ENCODE measurements around the gene DYRK1B. TPM values are rescaled to one million over a fixed set of nuclear protein-coding genes. Genes with fewer than 3 reads are reported as not detected.
A peak's percentile ranks its signal among the peaks of the same experiment; 100 is the strongest.

Gene DYRK1B
- total RNA-seq, 2 experiments from 2014 or later: 4.5 to 4.8 TPM

DNA sequence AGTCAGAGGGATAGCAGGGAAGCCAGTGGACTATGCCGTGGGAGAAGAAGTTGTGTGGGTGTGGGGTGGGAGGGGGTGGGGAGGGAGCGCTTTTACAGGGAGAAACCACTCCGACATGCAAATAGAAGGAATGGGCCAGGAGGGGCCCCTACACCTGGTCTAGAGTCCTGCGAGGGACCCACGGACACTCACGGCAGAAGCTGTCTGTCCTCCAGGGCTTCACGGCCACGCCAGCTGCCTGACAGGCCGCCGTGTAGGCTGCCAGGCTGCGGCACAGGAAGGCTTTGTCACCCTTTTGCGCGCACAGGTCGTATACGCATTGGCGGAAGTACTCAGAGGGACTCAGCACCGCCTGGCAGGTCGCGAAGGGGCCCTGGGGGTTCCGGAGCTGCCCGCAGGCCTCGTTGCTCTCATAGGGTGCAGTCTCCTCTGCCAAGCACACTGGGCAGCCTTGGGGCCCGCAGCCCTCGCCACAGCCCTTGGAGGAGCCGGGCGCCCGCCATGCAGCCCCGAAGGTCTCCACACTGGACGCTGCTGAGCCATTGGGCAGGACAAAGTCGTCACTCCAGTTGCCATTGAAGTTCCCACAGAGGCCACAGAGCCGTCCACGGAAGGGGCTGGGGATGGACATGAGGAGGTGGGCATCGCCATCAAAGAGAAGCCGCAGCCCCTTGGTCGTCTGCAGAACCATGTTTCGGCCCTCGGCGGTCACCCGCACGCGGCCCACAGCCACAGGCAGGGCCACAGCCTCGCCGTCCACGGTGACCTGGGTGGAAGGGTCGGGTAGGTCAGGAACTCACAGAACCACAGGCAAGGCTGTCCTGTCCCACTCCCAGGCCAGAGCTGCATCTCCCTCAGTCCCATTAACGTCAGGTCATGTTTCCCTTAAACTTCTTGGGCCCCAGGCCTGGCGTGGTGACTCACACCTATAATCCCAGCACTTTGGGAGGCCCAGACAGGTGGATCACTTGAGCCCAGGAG lies 38.2 kb upstream of the DYRK1B start:
- no peaks in the 10 kb centered on the region for H3K4me1 Mint-ChIP-seq (ENCODE audit: low read depth)
- ChIA-PET POLR2A (no interaction called here), CTCF (no interaction called here)
- H3K27me3 Mint-ChIP-seq: no peaks in the 10 kb centered on the region
- no peaks in the 10 kb centered on the region for H3K9me3 Mint-ChIP-seq
- H3K4me3 Mint-ChIP-seq: no peak overlapping the region
- no peaks in the 10 kb centered on the region for H3K36me3 Mint-ChIP-seq
- H3K27ac Mint-ChIP-seq: no peak overlapping the region
- DNase-seq: no peak
- intact Hi-C loops (cut with micrococcal nuclease): no loop called here

DNA sequence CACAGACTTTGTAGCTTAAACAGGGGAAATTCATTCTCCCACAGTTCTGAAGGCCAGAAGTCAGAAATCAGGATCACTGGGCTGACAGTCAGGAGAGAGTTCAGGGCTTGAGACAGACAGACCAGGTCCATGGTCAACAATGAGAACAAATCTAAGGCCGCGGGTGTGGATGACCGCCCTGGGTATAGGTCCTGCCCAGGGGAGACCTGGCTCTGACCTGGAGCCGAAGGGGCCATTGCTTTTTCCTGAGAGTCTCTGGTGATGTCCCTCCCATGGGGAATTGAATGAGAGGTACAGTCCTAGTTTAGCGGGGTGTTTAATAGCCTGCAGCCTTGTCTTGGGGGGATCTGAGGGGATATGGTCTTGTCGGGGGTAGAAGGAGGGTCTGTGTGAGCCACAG lies 37.4 kb upstream of the DYRK1B start:
- Mint-ChIP-seq H3K27me3 (no peaks in the 10 kb centered on the region), H3K4me1 (ENCODE audit: low read depth) (no peaks in the 10 kb centered on the region), H3K36me3 (no peaks in the 10 kb centered on the region), H3K4me3 (no peak overlapping the region), H3K9me3 (no peaks in the 10 kb centered on the region), H3K27ac (no peak overlapping the region)
- DNase-seq: no peak
- intact Hi-C loops (cut with micrococcal nuclease): no loop called here
- CTCF ChIA-PET: no interaction called here
- POLR2A ChIA-PET: no interaction called here

DNA sequence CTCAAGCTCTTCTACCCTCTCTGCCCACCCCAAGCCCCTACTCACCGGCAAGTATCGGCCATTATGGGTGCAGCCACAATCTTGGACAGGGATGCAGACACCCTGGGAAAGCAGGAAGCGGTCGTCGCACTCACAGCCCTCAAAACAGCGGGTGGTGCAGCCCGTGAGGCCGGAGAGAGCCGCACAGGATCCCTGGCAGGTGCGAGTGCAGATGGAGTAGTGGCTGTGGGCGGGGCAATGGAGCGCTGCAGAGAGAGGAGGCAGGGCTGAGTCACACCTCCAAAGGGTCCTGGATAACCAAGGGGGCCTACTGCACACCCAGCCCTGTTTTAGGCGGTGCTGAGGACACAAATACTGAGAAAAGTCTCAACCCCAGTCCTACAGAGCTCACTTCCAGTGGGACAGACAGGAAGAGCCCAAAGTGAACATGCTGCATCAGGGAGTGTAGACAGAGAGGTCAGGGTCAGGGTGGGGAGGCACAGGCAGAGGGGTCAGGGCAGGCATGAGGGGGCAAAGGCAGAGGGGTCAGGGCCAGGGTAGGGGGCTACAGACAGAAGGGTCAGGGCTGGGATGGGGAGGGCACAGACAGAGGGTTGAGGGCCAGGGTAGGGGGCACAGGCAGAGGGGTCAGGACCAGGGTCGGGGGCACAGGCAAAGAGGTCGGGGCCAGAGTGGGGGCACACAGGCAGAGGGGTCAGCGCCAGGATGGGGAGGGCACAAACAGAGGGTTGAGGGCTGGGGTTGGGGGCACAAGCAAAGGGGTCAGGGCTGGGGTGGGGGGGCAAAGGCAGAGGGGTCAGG lies 36.4 kb upstream of the DYRK1B start:
- H3K9me3 Mint-ChIP-seq: no peaks in the 10 kb centered on the region
- no peak overlapping the region for H3K27ac Mint-ChIP-seq
- intact Hi-C loops (cut with micrococcal nuclease): no loop called here
- no peak overlapping the region for H3K4me3 Mint-ChIP-seq
- no peaks in the 10 kb centered on the region for H3K36me3 Mint-ChIP-seq
- no peak for DNase-seq
- CTCF ChIA-PET: no interaction called here
- no peaks in the 10 kb centered on the region for H3K27me3 Mint-ChIP-seq
- no peaks in the 10 kb centered on the region for H3K4me1 Mint-ChIP-seq (ENCODE audit: low read depth)
- POLR2A ChIA-PET: no interaction called here

- Mint-ChIP-seq H3K4me1 (ENCODE audit: low read depth) (no peaks in the 10 kb centered on the region), H3K4me3 (no peak overlapping the region), H3K27me3 (no peaks in the 10 kb centered on the region), H3K27ac (no peak overlapping the region), H3K9me3 (no peaks in the 10 kb centered on the region), H3K36me3 (no peaks in the 10 kb centered on the region)
- intact Hi-C loops (cut with micrococcal nuclease): no loop called here
- ChIA-PET CTCF (no interaction called here), POLR2A (no interaction called here)
- DNase-seq: no peak
Measured at GRCh38 chr19:39867952-39868351, 34.0 kb upstream of the DYRK1B start.

GRCh38 chr19:39867133-39867532 lies 33.2 kb upstream of the DYRK1B start:
- Mint-ChIP-seq H3K4me1 (ENCODE audit: low read depth) (no peaks in the 10 kb centered on the region), H3K36me3 (no peaks in the 10 kb centered on the region), H3K27me3 (no peaks in the 10 kb centered on the region), H3K4me3 (no peak overlapping the region), H3K27ac (no peak overlapping the region), H3K9me3 (no peaks in the 10 kb centered on the region)
- DNase-seq: no peak
- ChIA-PET CTCF (interaction anchor here (1.1 kb wide), 1 partner anchor 21 kb away, joined by 3 read pairs; the partner anchor contains the start of gene FBL), POLR2A (no interaction called here)
- intact Hi-C loops (cut with micrococcal nuclease): no loop called here

GRCh38 chr19:39865953-39866352 lies 32.0 kb upstream of the DYRK1B start:
- Mint-ChIP-seq H3K36me3 (no peaks in the 10 kb centered on the region), H3K27me3 (no peaks in the 10 kb centered on the region), H3K27ac (no peak overlapping the region), H3K9me3 (no peaks in the 10 kb centered on the region), H3K4me1 (ENCODE audit: low read depth) (no peaks in the 10 kb centered on the region), H3K4me3 (no peak overlapping the region)
- no peak for DNase-seq
- POLR2A ChIA-PET: interaction anchor here (0.9 kb wide), 1 partner anchor 32 kb away, joined by 3 read pairs; the partner anchor contains the start of gene DYRK1B
- intact Hi-C loops (cut with micrococcal nuclease): no loop called here
- CTCF ChIA-PET: no interaction called here

- Mint-ChIP-seq H3K27me3 (no peaks in the 10 kb centered on the region), H3K36me3 (no peaks in the 10 kb centered on the region), H3K4me1 (ENCODE audit: low read depth) (no peaks in the 10 kb centered on the region), H3K9me3 (no peaks in the 10 kb centered on the region), H3K27ac (no peak overlapping the region), H3K4me3 (no peak overlapping the region)
- DNase-seq: no peak
- intact Hi-C loops (cut with micrococcal nuclease): no loop called here
- ChIA-PET POLR2A (no interaction called here), CTCF (no interaction called here)
Measured at GRCh38 chr19:39865186-39865585, 31.2 kb upstream of the DYRK1B start.

- H3K4me3 Mint-ChIP-seq: no peak overlapping the region
- no peaks in the 10 kb centered on the region for H3K4me1 Mint-ChIP-seq (ENCODE audit: low read depth)
- intact Hi-C loops (cut with micrococcal nuclease): no loop called here
- no peaks in the 10 kb centered on the region for H3K9me3 Mint-ChIP-seq
- ChIA-PET POLR2A (no interaction called here), CTCF (no interaction called here)
- no peak for DNase-seq
- H3K27ac Mint-ChIP-seq: no peak overlapping the region
- H3K27me3 Mint-ChIP-seq: no peaks in the 10 kb centered on the region
- H3K36me3 Mint-ChIP-seq: no peaks in the 10 kb centered on the region
Measured at GRCh38 chr19:39864118-39864517, 30.2 kb upstream of the DYRK1B start.

GRCh38 chr19:39858541-39858940 lies 24.6 kb upstream of the DYRK1B start:
- H3K36me3 Mint-ChIP-seq: no peaks in the 10 kb centered on the region
- H3K27me3 Mint-ChIP-seq: no peaks in the 10 kb centered on the region
- ChIA-PET POLR2A (no interaction called here), CTCF (no interaction called here)
- H3K4me1 Mint-ChIP-seq (ENCODE audit: low read depth): peaks cover 2% of the 10 kb centered on the region
- H3K27ac Mint-ChIP-seq: no peak overlapping the region
- DNase-seq: peak; percentile 78
- peak overlapping the region; percentile 58 for H3K4me3 Mint-ChIP-seq
- H3K9me3 Mint-ChIP-seq: no peaks in the 10 kb centered on the region
- intact Hi-C loops (cut with micrococcal nuclease): no loop called here

DNA sequence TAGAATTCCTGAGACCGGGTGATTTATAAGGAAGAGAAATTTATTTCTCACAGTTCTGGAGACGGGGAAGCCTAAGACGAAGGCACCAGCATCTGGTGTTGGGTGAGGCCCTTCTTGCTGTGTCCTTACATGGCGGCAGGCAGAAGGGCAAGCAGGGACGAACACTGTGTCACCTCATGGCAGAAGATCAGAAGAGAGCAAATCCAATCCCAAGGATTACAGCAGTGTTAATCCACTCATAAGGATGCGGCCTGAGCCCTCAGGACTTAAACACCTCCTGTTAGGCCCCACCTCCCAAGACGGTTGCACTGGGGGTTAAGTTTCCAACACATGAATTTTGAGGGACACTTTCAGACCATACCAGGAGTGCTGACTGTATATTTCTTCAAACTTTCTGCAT lies 18.9 kb upstream of the DYRK1B start:
- POLR2A ChIA-PET: no interaction called here
- intact Hi-C loops (cut with micrococcal nuclease): no loop called here
- DNase-seq: no peak
- no peak overlapping the region for H3K27ac Mint-ChIP-seq
- H3K36me3 Mint-ChIP-seq: no peaks in the 10 kb centered on the region
- H3K9me3 Mint-ChIP-seq: no peaks in the 10 kb centered on the region
- H3K4me1 Mint-ChIP-seq (ENCODE audit: low read depth): no peaks in the 10 kb centered on the region
- H3K4me3 Mint-ChIP-seq: no peak overlapping the region
- peaks cover 2% of the 10 kb centered on the region for H3K27me3 Mint-ChIP-seq
- CTCF ChIA-PET: no interaction called here

DNA sequence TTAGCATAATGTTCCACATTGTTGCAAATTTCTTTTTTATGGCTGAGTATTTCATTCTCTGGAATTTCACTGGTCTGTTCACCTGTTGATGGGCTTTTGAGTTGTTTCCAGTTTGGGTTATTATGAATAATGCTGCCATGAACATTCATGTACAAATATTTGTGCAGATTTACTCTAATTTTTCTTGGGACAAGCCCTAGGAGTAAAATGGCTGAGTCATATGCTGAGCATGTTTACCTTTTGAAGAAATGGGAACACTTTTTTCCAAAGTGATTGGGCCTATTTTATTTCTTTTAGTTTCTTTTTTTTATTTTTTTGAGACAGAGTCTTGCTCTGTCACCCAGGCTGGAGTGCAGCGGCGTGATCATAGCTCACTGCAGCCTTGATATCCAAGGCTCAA lies 16.9 kb upstream of the DYRK1B start:
- POLR2A ChIA-PET: no interaction called here
- intact Hi-C loops (cut with micrococcal nuclease): no loop called here
- H3K4me1 Mint-ChIP-seq (ENCODE audit: low read depth): peaks cover 9% of the 10 kb centered on the region
- no peak overlapping the region for H3K4me3 Mint-ChIP-seq
- no peak for DNase-seq
- H3K36me3 Mint-ChIP-seq: peaks cover under 1% of the 10 kb centered on the region
- H3K9me3 Mint-ChIP-seq: no peaks in the 10 kb centered on the region
- CTCF ChIA-PET: no interaction called here
- no peak overlapping the region for H3K27ac Mint-ChIP-seq
- peaks cover 2% of the 10 kb centered on the region for H3K27me3 Mint-ChIP-seq

DNA sequence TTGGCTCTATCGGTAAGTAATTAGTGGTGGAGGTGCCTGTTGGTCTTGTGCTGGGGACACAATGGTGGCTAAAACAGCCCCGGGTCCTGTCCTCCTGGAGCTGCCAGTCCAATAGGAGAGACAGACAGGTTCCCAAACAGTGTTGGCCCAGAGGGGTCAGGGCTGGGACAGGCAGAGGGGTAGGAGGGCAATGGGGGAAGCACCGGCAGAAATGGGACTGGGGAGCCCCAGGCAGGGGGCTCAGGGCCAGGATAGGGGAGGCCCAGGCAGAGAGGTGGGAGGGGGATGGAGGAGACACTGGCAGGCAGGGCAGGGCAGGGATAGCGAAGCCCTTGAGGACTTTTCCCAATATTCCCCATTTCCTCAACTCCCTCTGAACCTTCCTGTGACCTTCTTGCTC lies 14.4 kb upstream of the DYRK1B start:
- CTCF ChIA-PET: interaction anchor here (0.9 to 1.8 kb wide), 2 partner anchors 56 to 174 kb away, joined by 3 to 4 read pairs; no protein-coding TSS in a partner anchor
- intact Hi-C loops (cut with micrococcal nuclease): loop anchor here (10.0 kb wide), 1 partner anchor 294 kb away; no protein-coding TSS in a partner anchor
- peaks cover 25% of the 10 kb centered on the region for H3K4me1 Mint-ChIP-seq (ENCODE audit: low read depth)
- H3K27ac Mint-ChIP-seq: no peak overlapping the region
- POLR2A ChIA-PET: no interaction called here
- DNase-seq: no peak
- H3K4me3 Mint-ChIP-seq: no peak overlapping the region
- peaks cover 2% of the 10 kb centered on the region for H3K27me3 Mint-ChIP-seq
- H3K9me3 Mint-ChIP-seq: no peaks in the 10 kb centered on the region
- peaks cover 11% of the 10 kb centered on the region for H3K36me3 Mint-ChIP-seq

All from activated CD4-positive, alpha-beta memory T cell treated with anti-CD3 and anti-CD28 coated beads for 36 hours (primary cell).